PFSK-1 (cell line): Measurements from ENCODE around the gene SENP2.

Source experiments
- FOXP2 ChIP-seq: optimal IDR thresholded peaks from 2 replicates; pipeline ENCODE3; 2011; ENCODE audit warnings: borderline replicate concordance, control low read depth, inconsistent platforms; ENCODE audit not compliant: insufficient read depth; ENCODE audit errors: extremely low read length, extremely low read depth
- POLR2AphosphoS5 ChIP-seq: IDR thresholded peaks from 2 replicates; pipeline ENCODE4 v1.6.1; 2012; ENCODE audit warnings: low read depth, mild to moderate bottlenecking, control low read depth, low read length, moderate library complexity
- SIN3A ChIP-seq: IDR thresholded peaks from 2 replicates; pipeline ENCODE4 v1.6.1; 2012; ENCODE audit warnings: mild to moderate bottlenecking, low read length, moderate library complexity, borderline replicate concordance; ENCODE audit not compliant: insufficient read depth
- TAF1 ChIP-seq: IDR thresholded peaks from 2 replicates; pipeline ENCODE4 v1.6.1; 2012; ENCODE audit warnings: low read length, control low read depth, borderline replicate concordance; ENCODE audit not compliant: insufficient read depth
- TF ChIP-seq, protein P1 (sequence below), 2 experiments: IDR thresholded peaks; 2 replicates each; pipeline versions ENCODE4 v1.6.1 to v1.8.0; 2011 to 2012; ENCODE audit warnings: low read depth in 2 of 2, low read length in 2 of 2, control low read depth in 1 of 2, inconsistent platforms in 1 of 2, mild to moderate bottlenecking in 1 of 2, moderate library complexity in 1 of 2; ENCODE audit not compliant: insufficient read depth in 1 of 2

- no peak for TF ChIP-seq SIN3A
- TF ChIP-seq, protein P1, sequence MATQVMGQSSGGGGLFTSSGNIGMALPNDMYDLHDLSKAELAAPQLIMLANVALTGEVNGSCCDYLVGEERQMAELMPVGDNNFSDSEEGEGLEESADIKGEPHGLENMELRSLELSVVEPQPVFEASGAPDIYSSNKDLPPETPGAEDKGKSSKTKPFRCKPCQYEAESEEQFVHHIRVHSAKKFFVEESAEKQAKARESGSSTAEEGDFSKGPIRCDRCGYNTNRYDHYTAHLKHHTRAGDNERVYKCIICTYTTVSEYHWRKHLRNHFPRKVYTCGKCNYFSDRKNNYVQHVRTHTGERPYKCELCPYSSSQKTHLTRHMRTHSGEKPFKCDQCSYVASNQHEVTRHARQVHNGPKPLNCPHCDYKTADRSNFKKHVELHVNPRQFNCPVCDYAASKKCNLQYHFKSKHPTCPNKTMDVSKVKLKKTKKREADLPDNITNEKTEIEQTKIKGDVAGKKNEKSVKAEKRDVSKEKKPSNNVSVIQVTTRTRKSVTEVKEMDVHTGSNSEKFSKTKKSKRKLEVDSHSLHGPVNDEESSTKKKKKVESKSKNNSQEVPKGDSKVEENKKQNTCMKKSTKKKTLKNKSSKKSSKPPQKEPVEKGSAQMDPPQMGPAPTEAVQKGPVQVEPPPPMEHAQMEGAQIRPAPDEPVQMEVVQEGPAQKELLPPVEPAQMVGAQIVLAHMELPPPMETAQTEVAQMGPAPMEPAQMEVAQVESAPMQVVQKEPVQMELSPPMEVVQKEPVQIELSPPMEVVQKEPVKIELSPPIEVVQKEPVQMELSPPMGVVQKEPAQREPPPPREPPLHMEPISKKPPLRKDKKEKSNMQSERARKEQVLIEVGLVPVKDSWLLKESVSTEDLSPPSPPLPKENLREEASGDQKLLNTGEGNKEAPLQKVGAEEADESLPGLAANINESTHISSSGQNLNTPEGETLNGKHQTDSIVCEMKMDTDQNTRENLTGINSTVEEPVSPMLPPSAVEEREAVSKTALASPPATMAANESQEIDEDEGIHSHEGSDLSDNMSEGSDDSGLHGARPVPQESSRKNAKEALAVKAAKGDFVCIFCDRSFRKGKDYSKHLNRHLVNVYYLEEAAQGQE (IDR thresholded peaks at IDR 0.05; ENCODE audit: insufficient read depth in 1 of 2, low read depth in 2 of 2, low read length in 2 of 2), result no peak
- no peak for TF ChIP-seq TAF1
- TF ChIP-seq POLR2AphosphoS5, result no peak
- no peak for TF ChIP-seq FOXP2
These were observed 65.9 kb downstream of the SENP2 start for GRCh38 chr3:185651971-185652370.
